ENCODE data around the gene CORO2A. TPM values are rescaled to one million over a fixed set of nuclear protein-coding genes. Genes with fewer than 3 reads are reported as not detected.

Gene CORO2A
- total RNA-seq, 2 experiments from 2014 or later, result 6.8 to 8.5 TPM

DNA sequence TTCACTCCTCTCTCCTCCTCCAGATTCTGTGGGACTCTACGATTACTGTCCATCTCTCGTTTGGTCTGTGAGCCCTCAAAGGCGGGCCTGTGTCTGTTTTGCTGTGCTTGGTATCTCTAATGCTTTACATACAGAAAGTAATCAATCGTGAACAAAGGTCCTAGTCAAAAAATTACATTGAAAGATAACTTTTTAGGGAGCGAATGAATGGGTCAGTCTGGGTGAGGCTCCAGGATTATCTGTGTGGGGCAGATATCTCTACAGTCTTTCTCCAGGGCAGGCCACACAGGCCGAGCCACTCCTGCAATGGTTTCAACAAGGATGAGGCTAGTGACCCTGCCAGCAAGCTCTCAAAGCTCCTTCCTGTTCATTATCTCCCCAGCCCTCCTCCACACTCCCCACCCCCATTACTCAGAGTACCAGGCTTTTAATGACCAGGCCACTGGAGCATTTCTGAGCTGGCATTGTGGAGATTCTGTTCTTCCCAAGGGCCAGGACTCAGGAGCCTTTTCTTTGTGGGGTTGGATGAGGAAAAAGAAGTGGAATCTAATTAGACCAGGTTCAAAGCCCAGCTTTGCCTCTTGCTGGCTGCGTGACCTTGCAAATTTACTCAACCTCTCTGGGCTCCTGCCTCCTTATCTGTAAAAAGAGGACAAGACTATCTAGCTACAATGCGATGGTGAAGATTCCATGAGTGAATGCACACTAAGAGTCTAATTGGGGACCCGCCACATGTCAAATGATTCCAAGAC, 10.2 kb downstream of the CORO2A start:
- H3K4me1 ChIP-seq (ENCODE audit: insufficient read depth, low read length), result peaks cover 23% of the 10 kb centered on the region
- Mint-ChIP-seq H3K4me3 (no peak overlapping the region), H3K36me3 (ENCODE audit: low read depth) (no peaks in the 10 kb centered on the region), H3K27me3 (no peaks in the 10 kb centered on the region), H3K4me1 (ENCODE audit: low read depth) (peaks cover 52% of the 10 kb centered on the region), H3K9me3 (no peaks in the 10 kb centered on the region), H3K27ac (no peak overlapping the region)
- no peaks in the 10 kb centered on the region for H3K27me3 ChIP-seq (ENCODE audit: control insufficient read depth in 1 of 2, insufficient read depth in 2 of 2, low read length in 2 of 2)
- peaks cover 3% of the 10 kb centered on the region for H3K36me3 ChIP-seq (ENCODE audit: insufficient read depth, low read length)
- TF ChIP-seq, protein P1, sequence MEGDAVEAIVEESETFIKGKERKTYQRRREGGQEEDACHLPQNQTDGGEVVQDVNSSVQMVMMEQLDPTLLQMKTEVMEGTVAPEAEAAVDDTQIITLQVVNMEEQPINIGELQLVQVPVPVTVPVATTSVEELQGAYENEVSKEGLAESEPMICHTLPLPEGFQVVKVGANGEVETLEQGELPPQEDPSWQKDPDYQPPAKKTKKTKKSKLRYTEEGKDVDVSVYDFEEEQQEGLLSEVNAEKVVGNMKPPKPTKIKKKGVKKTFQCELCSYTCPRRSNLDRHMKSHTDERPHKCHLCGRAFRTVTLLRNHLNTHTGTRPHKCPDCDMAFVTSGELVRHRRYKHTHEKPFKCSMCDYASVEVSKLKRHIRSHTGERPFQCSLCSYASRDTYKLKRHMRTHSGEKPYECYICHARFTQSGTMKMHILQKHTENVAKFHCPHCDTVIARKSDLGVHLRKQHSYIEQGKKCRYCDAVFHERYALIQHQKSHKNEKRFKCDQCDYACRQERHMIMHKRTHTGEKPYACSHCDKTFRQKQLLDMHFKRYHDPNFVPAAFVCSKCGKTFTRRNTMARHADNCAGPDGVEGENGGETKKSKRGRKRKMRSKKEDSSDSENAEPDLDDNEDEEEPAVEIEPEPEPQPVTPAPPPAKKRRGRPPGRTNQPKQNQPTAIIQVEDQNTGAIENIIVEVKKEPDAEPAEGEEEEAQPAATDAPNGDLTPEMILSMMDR (IDR thresholded peaks at IDR 0.05), result no peak
- no peaks in the 10 kb centered on the region for H3K9me3 ChIP-seq (ENCODE audit: control insufficient read depth in 1 of 2, insufficient read depth in 1 of 2, low read length in 2 of 2)
- CTCF ChIA-PET, result no interaction called here
- intact Hi-C loops (cut with DNase I, micrococcal nuclease), result no loop called here
- DNase-seq (no peak), ATAC-seq (ENCODE audit: poor library complexity) (no peak)
- H3K27ac ChIP-seq (ENCODE audit: low read depth in 1 of 2, low read length in 2 of 2), result no peak overlapping the region
- no peak overlapping the region for H3K4me3 ChIP-seq (ENCODE audit: low read length)
- POLR2A ChIA-PET, result no interaction called here

DNA sequence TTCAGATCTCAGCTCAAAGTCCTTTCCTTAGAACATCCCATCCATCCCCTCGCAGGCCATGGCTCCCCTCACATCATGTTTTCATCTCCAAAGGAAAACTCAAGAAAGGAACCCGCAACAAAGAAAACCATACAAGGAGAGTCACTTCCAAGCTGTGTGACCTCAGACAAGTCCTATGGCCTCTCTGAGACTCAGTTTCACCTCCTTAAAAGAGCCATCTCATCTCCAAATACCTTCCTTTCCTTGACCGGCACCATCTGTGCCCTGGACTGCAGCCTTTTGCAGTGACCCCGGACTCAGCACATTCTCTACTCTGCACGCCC, 10.7 kb downstream of the CORO2A start:
- Mint-ChIP-seq H3K36me3 (ENCODE audit: low read depth) (no peaks in the 10 kb centered on the region), H3K27ac (no peak overlapping the region), H3K9me3 (no peaks in the 10 kb centered on the region), H3K4me3 (no peak overlapping the region), H3K27me3 (no peaks in the 10 kb centered on the region), H3K4me1 (ENCODE audit: low read depth) (peaks cover 52% of the 10 kb centered on the region)
- Histone ChIP-seq H3K27ac (ENCODE audit: low read depth in 1 of 2, low read length in 2 of 2) (no peak overlapping the region), H3K4me1 (ENCODE audit: insufficient read depth, low read length) (peaks cover 23% of the 10 kb centered on the region), H3K9me3 (ENCODE audit: control insufficient read depth in 1 of 2, insufficient read depth in 1 of 2, low read length in 2 of 2) (no peaks in the 10 kb centered on the region), H3K27me3 (ENCODE audit: control insufficient read depth in 1 of 2, insufficient read depth in 2 of 2, low read length in 2 of 2) (no peaks in the 10 kb centered on the region), H3K36me3 (ENCODE audit: insufficient read depth, low read length) (peaks cover 3% of the 10 kb centered on the region), H3K4me3 (ENCODE audit: low read length) (no peak overlapping the region)
- ChIA-PET CTCF (no interaction called here), POLR2A (no interaction called here)
- ATAC-seq (ENCODE audit: poor library complexity) (no peak), DNase-seq (no peak)
- intact Hi-C loops (cut with DNase I, micrococcal nuclease), result no loop called here
- TF ChIP-seq, protein P1 (IDR thresholded peaks at IDR 0.05), result no peak

DNA sequence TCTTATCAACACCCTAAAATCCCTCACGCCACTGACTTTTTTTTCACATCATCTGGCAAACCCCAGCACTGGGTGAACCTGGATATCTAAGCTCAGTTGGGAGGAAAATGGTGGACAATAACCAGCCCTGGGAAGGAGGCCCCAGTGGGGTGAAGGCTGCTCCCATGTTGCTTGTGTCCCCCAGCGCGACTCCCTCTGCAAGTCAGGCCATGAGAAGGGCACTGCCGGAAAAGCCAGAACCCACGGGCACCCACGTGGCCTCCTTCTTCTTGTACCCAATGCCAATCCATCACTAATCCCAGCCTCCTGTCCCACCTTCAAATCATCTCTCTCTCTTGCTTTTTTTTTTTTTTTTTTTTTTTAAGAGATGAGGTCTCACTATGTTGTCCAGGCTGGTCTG, 11.4 kb downstream of the CORO2A start:
- intact Hi-C loops (cut with DNase I, micrococcal nuclease), result no loop called here
- ChIA-PET POLR2A (interaction anchor here (0.8 kb wide), 1 partner anchor 75 kb away, joined by 4 read pairs; no protein-coding TSS in a partner anchor), CTCF (no interaction called here)
- ATAC-seq (ENCODE audit: poor library complexity) (no peak), DNase-seq (no peak)
- Histone ChIP-seq H3K27ac (ENCODE audit: low read depth in 1 of 2, low read length in 2 of 2) (no peak overlapping the region), H3K4me3 (ENCODE audit: low read length) (no peak overlapping the region), H3K9me3 (ENCODE audit: control insufficient read depth in 1 of 2, insufficient read depth in 1 of 2, low read length in 2 of 2) (no peaks in the 10 kb centered on the region), H3K4me1 (ENCODE audit: insufficient read depth, low read length) (peaks cover 22% of the 10 kb centered on the region), H3K27me3 (ENCODE audit: control insufficient read depth in 1 of 2, insufficient read depth in 2 of 2, low read length in 2 of 2) (no peaks in the 10 kb centered on the region), H3K36me3 (ENCODE audit: insufficient read depth, low read length) (peaks cover 3% of the 10 kb centered on the region)
- no peak overlapping the region for H3K27ac Mint-ChIP-seq
- TF ChIP-seq, protein P1 (IDR thresholded peaks at IDR 0.05), result no peak
- peaks cover 54% of the 10 kb centered on the region for H3K4me1 Mint-ChIP-seq (ENCODE audit: low read depth)
- H3K27me3 Mint-ChIP-seq, result no peaks in the 10 kb centered on the region
- H3K4me3 Mint-ChIP-seq, result no peak overlapping the region
- H3K9me3 Mint-ChIP-seq, result no peaks in the 10 kb centered on the region
- no peaks in the 10 kb centered on the region for H3K36me3 Mint-ChIP-seq (ENCODE audit: low read depth)
